HG02798 (cell line): Measurements from ENCODE around the gene R3HDML.
"Not testable (repeated sequence)": the region's sequence is repeated elsewhere in the genome, so short reads cannot be mapped to it uniquely, and the experiment has no call there.

Source experiments
- ATAC-seq: cut with Tn5 transposase; IDR thresholded peaks from one replicate; pipeline ENCODE4 v1.9.1; 2021; ENCODE audit warnings: mild to moderate bottlenecking; ENCODE audit not compliant: unreplicated experiment, poor library complexity

Gene R3HDML

GRCh38 chr20:44327748-44328147 lies 9.1 kb upstream of the R3HDML start:
- ATAC-seq, result not testable (repeated sequence)

DNA sequence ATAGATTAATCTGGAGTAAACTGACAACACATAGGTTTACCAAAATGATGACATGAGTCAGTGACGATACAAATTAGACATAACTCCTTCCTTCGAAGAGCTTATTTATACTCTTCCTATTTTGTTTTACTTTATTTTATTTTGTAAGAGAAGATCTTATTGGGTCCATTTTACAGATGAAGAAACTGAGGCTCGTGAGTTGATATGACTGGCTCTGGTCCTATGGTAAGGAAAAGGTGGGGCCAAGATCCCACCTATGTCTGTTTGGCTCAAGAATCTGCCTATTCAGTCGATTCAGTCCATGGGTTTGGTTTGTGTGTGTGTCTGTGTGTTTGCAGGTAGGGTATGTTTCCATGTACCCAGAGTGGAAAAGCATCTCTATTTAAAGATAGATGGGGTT lies 8.4 kb upstream of the R3HDML start:
- no peak for ATAC-seq

- no peak for ATAC-seq
Observed at GRCh38 chr20:44331201-44331600, 5.6 kb upstream of the R3HDML start.

DNA sequence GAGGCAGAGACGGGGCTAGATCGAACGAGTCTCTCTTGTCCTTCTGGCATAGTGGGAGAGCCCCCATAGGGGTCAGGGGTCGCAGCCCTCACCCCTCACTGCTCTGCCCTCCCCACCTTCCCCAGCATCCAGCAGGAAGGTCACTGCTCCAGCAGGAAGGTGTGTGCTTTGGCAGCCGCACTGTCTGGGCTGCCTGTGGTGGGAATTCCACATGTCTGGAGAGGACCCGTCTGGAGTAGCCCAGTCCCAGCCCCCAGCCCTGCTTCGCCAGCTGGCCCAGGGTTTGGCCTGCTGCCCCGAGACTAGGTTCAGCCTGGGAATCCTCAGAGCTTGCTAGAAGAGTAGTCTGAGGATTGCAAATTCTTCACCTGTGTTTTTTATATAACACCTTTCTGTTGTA lies 2.5 kb upstream of the R3HDML start:
- ATAC-seq, result no peak

DNA sequence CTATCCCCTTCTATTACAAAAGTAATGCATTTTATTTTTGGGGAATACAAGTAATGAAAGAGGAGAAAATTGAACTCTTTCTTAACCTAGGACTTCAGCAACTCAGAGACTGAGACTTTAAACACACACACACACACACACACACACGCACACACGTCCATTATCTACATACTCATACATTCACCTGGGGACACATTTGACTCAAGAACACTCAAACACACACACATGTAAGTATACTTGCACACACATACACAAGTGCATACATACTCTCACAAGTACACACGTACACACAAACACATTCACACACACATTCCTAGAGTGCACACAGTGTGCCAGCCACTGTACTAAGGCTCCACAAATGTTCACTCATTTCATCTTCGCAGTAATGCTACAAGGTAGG lies 2.1 kb upstream of the R3HDML start:
- ATAC-seq, result no peak

DNA sequence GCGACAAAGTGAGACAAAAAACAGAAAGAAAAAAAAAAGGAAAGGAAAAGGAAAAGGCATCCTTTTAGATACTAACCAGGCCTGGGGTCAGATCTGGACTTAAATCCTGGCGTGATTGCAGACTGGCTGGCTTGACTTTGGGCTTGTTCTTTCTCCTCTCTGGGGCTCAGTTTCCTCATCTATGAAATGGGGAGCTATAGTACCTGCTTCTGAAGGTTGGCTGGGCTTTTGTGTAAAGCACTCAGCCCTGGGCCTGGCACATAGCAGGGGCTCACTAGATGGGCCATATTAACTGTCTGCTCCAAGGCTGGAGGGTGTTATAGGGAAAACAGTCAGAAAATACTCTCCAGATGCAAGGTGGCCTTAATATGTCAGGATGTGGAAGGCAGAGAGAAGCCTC lies 1.2 kb upstream of the R3HDML start:
- ATAC-seq, result no peak

DNA sequence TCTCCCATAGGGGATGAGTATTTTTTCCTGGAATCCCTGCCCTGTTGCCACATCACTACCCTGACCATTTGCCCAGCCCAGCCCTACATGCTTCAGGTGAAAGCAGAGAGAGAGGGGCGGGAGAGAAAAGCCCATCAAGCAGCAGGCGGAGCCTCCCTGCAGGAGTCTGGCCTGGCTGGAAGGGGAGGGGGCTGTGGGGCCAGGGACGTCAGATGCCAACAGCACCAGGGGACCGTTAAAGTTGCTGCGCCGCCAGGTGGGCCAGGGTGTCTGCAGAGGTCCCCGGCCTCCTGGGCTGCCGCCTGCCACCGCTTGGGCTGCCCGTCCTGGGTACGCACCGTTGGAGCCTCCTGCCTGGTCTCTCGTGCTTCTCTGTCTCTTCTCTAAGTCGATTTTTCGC lies 757 bp upstream of the R3HDML start:
- ATAC-seq, result no peak

- ATAC-seq, result no peak
Observed at GRCh38 chr20:44342248-44342647, 5.4 kb downstream of the R3HDML start.

GRCh38 chr20:44343162-44343675 lies 6.4 kb downstream of the R3HDML start:
- no peak for ATAC-seq

- ATAC-seq, result no peak
Observed at GRCh38 chr20:44344723-44345122, 7.9 kb downstream of the R3HDML start.

DNA sequence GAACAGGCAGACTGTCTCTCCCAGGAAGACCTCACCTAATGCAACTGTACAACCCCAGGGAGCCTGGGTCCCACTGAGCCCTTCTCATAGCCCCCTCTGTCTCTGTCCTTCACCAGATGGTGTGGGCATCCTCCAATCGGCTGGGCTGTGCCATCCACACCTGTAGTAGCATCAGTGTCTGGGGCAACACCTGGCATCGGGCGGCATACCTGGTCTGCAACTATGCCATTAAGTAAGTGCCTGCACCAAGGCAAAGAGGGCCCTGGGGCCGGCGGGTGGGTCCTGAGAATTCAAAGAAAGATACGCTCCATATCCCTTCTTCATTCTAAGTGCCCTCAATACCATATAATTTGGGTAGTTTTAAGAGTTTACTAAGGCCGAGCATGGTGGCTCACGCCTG lies 8.3 kb downstream of the R3HDML start:
- ATAC-seq, result no peak

GRCh38 chr20:44345941-44346340 lies 9.1 kb downstream of the R3HDML start:
- not testable (repeated sequence) for ATAC-seq

GRCh38 chr20:44348168-44348659 lies 11.4 kb downstream of the R3HDML start:
- ATAC-seq, result no peak

DNA sequence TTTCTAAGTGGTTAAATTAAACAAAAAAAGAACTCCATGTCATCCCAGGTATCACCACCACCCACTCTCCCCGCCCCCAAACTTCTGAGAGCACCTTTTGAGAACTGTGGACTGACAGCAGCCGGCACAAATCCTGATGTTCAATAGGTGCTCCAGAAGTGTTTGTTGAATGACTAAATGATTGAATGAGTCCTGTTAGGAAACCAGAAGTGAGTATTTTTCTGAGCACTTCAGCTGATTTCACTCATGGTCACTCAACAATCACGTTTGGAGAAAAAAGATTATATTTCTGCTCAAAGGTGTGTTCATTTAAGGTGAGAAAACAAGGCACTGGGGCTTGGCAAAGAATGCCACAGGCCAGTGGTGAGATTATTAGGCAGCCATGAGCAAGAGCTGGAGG lies 12.5 kb downstream of the R3HDML start:
- ATAC-seq, result no peak

DNA sequence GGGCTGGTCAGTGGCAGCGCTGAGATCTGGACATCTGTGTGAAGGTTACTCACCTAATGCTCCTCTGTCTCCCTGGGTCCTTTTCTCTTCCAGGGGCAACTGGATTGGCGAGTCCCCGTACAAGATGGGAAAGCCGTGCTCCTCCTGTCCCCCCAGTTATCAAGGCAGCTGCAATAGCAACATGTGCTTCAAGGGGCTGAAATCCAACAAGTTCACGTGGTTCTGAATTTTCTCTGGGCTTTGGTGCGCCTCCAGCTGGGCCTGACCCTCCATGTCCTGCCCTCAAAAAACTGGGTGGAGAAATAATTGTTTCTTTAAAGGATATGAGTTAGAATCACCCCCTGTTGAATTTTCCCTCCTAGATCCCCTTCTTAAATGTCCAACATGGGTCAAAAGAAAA lies 13.7 kb downstream of the R3HDML start:
- no peak for ATAC-seq

GRCh38 chr20:44354979-44355497 lies 18.2 kb downstream of the R3HDML start:
- no peak for ATAC-seq

DNA sequence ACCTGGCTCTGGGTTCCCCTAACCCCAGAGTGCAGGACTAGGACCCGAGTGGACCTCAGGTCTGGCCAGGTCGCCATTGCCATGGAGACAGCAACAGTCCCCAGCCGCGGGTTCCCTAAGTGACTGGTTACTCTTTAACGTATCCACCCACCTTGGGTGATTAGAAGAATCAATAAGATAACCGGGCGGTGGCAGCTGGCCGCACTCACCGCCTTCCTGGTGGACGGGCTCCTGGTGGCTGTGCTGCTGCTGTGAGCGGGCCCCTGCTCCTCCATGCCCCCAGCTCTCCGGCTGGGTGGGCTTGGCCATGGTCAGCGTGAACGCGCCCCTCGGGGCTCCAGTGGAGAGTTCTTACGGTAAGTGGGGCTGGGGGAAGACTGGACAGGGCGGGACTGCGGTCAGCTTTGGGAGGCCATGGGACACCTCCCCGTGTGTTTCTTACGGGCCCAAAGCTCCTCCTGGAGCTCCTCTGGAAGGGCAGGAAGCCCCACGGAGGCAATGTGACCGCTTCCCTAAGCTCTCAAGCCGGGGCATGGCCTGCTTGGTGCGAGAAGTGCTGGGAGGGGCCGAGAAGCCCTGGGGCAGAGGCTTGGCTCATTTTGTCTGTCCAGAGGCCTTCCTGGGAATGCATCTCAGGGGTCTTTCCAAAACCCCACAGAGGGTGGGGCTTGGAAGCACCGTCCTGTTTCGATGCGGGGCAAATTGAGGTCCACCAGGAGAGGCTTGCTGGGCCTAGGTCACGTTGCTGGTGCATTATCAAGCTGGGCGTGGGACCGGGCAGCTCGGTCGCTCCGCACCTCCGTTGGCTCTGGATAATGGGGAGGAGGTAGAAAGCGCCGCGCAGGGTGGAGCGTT lies 18.9 kb downstream of the R3HDML start, which contains the start of gene HNF4A:
TSS of gene HNF4A (plus strand) at position 202 of the 855 bp plus-strand sequence. CDS start at position 308, 106 bp downstream.
- no peak for ATAC-seq

DNA sequence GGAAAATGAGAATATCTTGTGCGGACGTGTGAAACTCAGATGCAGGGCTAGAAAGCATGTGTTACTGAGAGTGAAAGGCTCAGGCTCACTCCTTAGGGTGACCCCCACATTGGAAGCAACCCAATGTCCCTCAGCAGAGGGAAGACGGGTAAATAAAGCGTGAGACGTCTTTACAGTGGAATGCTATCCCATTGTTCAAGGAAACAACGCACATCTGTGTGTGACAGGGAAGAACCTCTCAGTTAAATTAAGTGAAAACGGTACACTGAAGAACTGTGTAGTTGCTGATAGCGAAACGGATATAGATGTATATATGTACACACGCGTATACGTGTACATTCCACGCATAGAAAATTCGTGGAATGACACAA lies 19.5 kb downstream of the R3HDML start:
- ATAC-seq, result no peak

DNA sequence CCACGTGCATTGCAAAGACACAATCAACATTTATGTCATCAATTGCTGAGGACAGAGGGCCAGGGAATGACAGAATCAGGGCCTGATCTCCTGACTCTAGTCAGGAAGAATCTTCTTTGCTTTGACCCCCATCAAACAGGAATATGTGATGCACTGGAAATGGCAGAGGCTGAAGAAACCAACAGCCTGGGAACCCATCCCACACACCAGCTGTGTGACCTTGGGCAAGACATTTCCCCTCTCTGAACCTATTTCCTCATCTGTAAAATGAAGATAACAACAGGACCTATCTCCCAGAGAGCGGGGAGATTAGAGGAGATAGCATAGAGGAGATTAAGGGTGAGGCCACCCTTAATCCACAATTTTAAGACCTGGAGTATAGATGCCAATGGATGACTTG lies 20.2 kb downstream of the R3HDML start:
- no peak for ATAC-seq

DNA sequence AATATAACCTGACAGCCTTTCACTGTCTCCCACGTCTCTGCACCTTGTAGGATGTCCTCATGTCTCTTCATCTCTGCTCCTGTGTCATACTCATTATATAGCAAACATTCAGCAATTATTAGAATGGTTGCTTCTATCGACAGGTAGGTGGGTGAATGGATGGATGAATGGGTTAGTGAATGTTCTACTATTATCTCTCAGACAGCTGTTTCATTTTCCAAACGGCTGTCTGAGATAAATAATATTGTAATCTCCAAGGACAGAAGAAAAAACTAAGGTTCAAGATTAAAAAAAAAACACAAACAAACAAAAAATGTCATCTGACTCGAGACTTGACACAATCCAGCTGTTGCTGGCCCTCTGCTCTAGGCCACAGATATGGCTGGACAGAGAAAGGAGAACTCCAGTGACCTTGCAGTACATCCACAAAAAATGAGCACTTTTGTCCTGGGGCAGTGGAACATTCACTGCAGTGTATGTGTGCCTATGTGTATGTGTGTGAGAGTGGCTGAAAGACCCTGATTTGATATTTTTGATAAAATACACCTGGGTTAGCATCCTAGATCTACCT lies 20.8 kb downstream of the R3HDML start:
- ATAC-seq, result no peak

DNA sequence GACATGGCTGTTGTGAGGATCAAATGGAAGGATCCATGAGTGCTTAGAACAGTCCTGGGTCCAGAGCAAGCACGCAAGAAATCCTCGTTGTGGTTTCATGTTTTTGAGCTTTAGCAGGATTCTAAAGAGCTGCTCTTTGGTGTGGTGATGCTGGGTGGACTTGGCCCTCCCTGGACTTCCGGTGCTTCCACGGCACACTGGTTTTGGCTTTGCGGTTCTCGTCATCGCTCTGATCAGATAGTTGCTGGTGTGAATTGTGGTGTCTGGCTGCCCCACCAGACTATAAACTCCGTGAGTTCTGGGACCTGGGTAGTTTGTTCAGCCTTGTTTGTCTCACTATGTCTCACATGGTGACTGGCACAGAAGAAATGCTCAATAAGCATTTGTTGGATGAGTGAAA lies 21.9 kb downstream of the R3HDML start:
- ATAC-seq, result no peak
